ENCODE measurements around the gene NECTIN2.
"Not testable (repeated sequence)": the region's sequence is repeated elsewhere in the genome, so short reads cannot be mapped to it uniquely, and the experiment has no call there.

NECTIN2 gene

DNA sequence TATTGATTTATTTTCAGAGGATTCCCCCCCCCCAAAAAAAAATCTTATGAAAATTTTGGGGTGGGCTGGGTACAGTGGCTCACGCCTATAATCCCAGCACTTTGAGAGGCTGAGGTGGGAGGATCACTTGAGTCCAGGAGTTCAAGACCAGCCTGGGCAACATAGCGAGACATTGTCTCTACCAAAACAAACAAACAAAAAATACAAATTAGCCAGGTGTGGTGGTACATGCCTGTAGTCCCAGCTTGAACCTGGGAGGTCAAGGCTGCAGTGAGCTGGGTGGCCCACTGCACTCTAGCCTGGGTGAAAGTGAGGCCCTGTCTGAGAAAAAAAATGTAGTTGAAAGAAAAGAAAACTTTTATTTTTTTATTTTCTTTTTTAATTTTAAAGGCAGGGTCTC, 17.9 kb downstream of the NECTIN2 start:
- no peaks in the 10 kb centered on the region for H3K36me3 Mint-ChIP-seq
- H3K4me3 Mint-ChIP-seq, result no peak overlapping the region
- H3K4me1 Mint-ChIP-seq, result no peaks in the 10 kb centered on the region
- no peak overlapping the region for H3K27ac Mint-ChIP-seq
- no peaks in the 10 kb centered on the region for H3K27me3 Mint-ChIP-seq
- H3K9me3 Mint-ChIP-seq, result no peaks in the 10 kb centered on the region

GRCh38 chr19:44865196-44865767, 19.2 kb downstream of the NECTIN2 start:
- Mint-ChIP-seq H3K4me1 (no peaks in the 10 kb centered on the region), H3K27me3 (no peaks in the 10 kb centered on the region), H3K36me3 (no peaks in the 10 kb centered on the region), H3K9me3 (no peaks in the 10 kb centered on the region), H3K27ac (no peak overlapping the region), H3K4me3 (no peak overlapping the region)

DNA sequence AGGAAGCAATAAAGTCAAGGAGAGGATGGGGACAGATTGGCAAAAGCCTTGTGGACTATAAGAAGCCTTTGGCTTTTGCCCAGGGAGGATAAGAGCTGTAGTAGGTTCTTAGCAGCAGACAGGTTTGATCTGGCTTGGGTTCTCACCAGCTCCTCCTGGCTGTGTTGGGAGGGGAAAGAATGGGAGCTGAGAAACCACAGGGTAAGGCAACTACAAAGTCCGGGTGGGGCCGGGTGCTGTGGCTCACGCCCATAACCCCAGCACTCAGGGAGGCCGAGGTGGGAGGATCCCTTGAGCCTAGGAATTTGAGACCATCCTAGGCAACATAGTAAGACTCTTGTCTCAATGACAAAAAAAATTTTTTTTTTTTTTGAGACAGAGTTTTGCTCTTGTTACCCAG, 20.6 kb downstream of the NECTIN2 start:
- Mint-ChIP-seq H3K9me3 (no peaks in the 10 kb centered on the region), H3K27ac (no peak overlapping the region), H3K27me3 (no peaks in the 10 kb centered on the region), H3K4me3 (no peak overlapping the region), H3K4me1 (no peaks in the 10 kb centered on the region), H3K36me3 (no peaks in the 10 kb centered on the region)

- Mint-ChIP-seq H3K36me3 (no peaks in the 10 kb centered on the region), H3K9me3 (no peaks in the 10 kb centered on the region)
Observed at GRCh38 chr19:44867578-44867977, 21.5 kb downstream of the NECTIN2 start.

GRCh38 chr19:44869733-44870470, 23.8 kb downstream of the NECTIN2 start:
- no peaks in the 10 kb centered on the region for H3K9me3 Mint-ChIP-seq
- H3K4me1 Mint-ChIP-seq, result no peaks in the 10 kb centered on the region
- H3K4me3 Mint-ChIP-seq, result no peak overlapping the region
- no peaks in the 10 kb centered on the region for H3K36me3 Mint-ChIP-seq
- H3K27ac Mint-ChIP-seq, result no peak overlapping the region
- no peaks in the 10 kb centered on the region for H3K27me3 Mint-ChIP-seq

More at GRCh38 chr19:44867578-44867977, 21.5 kb downstream of the NECTIN2 start:
- Mint-ChIP-seq H3K27ac (no peak overlapping the region), H3K27me3 (no peaks in the 10 kb centered on the region), H3K4me1 (no peaks in the 10 kb centered on the region), H3K4me3 (no peak overlapping the region)

DNA sequence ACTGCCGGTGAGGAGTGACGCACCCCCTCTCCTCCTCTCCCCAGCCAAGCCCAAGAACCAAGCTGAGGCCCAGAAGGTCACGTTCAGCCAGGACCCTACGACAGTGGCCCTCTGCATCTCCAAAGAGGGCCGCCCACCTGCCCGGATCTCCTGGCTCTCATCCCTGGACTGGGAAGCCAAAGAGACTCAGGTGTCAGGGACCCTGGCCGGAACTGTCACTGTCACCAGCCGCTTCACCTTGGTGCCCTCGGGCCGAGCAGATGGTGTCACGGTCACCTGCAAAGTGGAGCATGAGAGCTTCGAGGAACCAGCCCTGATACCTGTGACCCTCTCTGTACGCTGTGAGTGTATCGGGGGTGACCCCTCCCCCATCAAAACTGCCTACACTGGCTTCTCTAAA, 25.7 kb downstream of the NECTIN2 start:
- Mint-ChIP-seq H3K9me3 (no peaks in the 10 kb centered on the region), H3K27me3 (no peaks in the 10 kb centered on the region), H3K36me3 (no peaks in the 10 kb centered on the region), H3K27ac (no peak overlapping the region), H3K4me3 (no peak overlapping the region), H3K4me1 (peaks cover 7% of the 10 kb centered on the region)

DNA sequence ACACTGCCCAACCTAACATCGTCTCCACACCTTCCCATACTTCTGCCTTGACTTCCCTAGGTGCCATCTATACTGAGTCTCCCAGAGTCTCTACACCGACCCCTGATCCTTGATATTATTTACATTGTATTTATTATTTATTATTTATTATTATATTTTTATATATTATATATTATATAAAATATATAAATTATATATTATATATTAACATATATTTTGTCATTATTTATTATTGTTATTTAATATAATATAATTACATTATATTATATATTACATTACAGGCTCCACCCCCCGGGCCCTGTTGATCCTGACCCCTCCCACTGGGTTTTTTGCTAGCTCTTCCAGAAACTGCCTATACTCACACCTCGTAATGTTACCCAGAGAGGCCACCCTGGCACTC, 26.6 kb downstream of the NECTIN2 start:
- peaks cover 12% of the 10 kb centered on the region for H3K4me1 Mint-ChIP-seq
- no peak overlapping the region for H3K4me3 Mint-ChIP-seq
- no peaks in the 10 kb centered on the region for H3K36me3 Mint-ChIP-seq
- no peaks in the 10 kb centered on the region for H3K9me3 Mint-ChIP-seq
- H3K27ac Mint-ChIP-seq, result no peak overlapping the region
- H3K27me3 Mint-ChIP-seq, result no peaks in the 10 kb centered on the region

GRCh38 chr19:44874317-44874716, 28.2 kb downstream of the NECTIN2 start:
- Mint-ChIP-seq H3K4me1 (peaks cover 12% of the 10 kb centered on the region), H3K27ac (no peak overlapping the region), H3K36me3 (no peaks in the 10 kb centered on the region), H3K9me3 (no peaks in the 10 kb centered on the region), H3K4me3 (no peak overlapping the region), H3K27me3 (no peaks in the 10 kb centered on the region)

DNA sequence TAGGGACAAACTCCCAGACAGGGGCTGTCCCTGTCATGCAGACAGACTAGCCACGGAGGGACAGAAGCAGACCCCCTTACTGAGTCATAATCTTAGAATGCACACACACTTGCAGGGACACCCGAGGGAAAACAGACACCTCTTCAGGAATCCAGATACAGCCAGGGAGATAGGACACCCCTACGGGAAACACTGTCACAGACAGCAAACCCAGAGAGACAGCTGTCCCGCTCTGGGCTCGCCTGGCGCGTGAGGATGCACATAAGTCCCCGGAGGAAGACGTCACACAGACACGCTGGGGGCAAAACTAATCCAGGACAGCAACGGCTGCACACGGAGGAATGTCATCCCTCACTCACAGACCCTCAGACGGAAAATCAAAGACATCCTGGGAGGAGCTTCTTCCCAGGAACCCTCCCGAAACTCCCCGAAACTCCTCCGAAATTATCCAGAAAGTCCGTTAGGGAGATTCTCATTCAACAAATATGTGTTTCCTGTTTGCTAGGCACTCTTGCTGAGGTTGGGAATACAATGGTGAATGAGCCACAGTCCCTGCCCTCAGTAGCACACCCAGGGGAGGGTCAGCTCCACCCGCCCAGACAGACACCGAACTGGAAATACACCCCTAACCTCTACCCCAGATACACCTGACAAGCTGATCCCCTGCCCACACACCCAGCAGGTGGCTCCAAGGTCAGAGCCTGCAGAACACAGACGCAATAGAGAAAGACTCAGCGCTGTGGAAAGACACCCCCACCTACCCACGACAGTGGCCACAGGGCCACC, 29.8 kb downstream of the NECTIN2 start:
- Mint-ChIP-seq H3K27ac (no peak overlapping the region), H3K4me3 (no peak overlapping the region), H3K36me3 (no peaks in the 10 kb centered on the region), H3K4me1 (peaks cover 12% of the 10 kb centered on the region), H3K9me3 (no peaks in the 10 kb centered on the region), H3K27me3 (no peaks in the 10 kb centered on the region)

DNA sequence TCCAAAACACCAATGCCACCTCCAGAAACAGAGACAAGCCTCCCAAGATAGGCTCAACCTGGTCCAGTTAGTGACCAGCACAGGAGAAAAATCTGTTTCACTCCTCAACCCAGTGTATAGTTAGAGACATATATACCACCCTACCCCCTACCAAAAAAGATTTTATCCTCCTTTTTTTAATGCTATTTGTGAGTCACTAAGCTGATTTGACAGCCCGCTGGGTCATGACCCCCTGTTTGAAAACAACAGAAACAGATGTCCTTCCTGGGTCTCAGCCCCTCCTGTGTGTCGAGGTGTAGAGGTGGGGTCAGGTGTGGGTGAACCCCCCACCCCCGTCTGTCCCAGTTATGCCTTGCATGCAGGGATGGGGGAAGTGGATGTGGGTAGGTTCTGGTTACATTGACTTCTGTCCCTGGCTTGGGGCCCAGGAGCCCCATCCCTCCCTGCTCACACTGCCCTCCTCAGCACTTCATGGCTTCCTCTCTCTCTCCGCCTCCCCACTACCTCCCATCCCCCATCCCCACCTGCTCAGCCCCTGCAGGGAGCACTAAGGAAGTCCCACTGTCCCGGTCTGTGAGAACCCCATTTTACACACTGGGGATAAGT, 30.9 kb downstream of the NECTIN2 start:
- no peak overlapping the region for H3K27ac Mint-ChIP-seq
- H3K36me3 Mint-ChIP-seq, result no peaks in the 10 kb centered on the region
- H3K4me1 Mint-ChIP-seq, result peaks cover 12% of the 10 kb centered on the region
- H3K4me3 Mint-ChIP-seq, result no peak overlapping the region
- H3K27me3 Mint-ChIP-seq, result no peaks in the 10 kb centered on the region
- H3K9me3 Mint-ChIP-seq, result no peaks in the 10 kb centered on the region

DNA sequence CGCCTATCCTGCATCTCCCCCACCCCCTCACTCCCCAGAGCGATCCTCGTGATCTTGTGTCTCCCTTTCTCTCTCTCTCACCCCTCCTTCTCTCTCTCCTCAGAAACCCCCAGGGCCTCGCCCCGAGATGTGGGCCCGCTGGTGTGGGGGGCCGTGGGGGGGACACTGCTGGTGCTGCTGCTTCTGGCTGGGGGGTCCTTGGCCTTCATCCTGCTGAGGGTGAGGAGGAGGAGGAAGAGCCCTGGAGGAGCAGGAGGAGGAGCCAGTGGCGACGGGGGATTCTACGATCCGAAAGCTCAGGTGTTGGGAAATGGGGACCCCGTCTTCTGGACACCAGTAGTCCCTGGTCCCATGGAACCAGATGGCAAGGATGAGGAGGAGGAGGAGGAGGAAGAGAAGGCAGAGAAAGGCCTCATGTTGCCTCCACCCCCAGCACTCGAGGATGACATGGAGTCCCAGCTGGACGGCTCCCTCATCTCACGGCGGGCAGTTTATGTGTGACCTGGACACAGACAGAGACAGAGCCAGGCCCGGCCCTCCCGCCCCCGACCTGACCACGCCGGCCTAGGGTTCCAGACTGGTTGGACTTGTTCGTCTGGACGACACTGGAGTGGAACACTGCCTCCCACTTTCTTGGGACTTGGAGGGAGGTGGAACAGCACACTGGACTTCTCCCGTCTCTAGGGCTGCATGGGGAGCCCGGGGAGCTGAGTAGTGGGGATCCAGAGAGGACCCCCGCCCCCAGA, 32.2 kb downstream of the NECTIN2 start:
- H3K4me3 Mint-ChIP-seq, result no peak overlapping the region
- no peaks in the 10 kb centered on the region for H3K36me3 Mint-ChIP-seq
- peaks cover 12% of the 10 kb centered on the region for H3K4me1 Mint-ChIP-seq
- no peaks in the 10 kb centered on the region for H3K9me3 Mint-ChIP-seq
- H3K27me3 Mint-ChIP-seq, result no peaks in the 10 kb centered on the region
- no peak overlapping the region for H3K27ac Mint-ChIP-seq

DNA sequence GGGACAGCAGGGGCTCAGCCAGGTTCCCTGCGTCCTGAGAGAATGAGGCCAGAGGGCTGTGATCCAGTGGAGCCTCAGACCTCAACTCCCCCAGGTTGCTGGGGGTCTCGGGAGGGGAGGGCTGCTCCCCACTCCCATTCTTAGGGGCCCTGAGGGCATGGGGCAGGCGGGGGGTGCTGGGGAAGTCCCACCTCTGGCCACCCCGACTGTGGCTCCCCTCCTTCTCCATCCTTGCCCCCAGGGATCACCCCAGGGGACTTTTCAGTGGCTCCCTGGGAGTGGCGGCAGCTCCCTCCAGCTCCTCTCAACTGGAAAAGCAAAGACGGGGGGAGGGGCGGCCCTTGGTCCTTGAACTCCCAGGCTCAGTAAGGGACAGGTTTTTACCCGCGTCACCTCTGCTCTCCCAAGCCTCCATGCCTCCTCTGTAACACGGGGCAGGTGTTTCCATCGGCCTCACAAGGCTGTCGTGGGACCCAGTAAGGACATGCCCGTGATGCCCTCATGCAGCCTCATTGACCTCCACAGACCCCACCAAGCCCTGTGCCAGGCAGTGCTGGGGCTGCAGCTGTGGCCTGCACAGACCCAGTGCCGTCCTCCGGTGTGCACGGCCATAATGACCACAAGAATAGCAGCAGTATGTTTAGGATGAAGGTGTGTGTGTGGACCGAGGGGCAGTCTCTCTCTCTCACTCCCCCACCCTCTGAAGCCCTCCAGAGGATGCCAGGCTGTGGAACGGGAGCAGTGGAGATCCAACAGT, 33.4 kb downstream of the NECTIN2 start:
- no peak overlapping the region for H3K4me3 Mint-ChIP-seq
- H3K27ac Mint-ChIP-seq, result no peak overlapping the region
- no peaks in the 10 kb centered on the region for H3K36me3 Mint-ChIP-seq
- no peaks in the 10 kb centered on the region for H3K27me3 Mint-ChIP-seq
- no peaks in the 10 kb centered on the region for H3K9me3 Mint-ChIP-seq
- peaks cover 12% of the 10 kb centered on the region for H3K4me1 Mint-ChIP-seq

- H3K27ac Mint-ChIP-seq, result no peak overlapping the region
- no peaks in the 10 kb centered on the region for H3K9me3 Mint-ChIP-seq
- no peak overlapping the region for H3K4me3 Mint-ChIP-seq
- H3K36me3 Mint-ChIP-seq, result no peaks in the 10 kb centered on the region
- H3K27me3 Mint-ChIP-seq, result no peaks in the 10 kb centered on the region
- H3K4me1 Mint-ChIP-seq, result peaks cover 3% of the 10 kb centered on the region
Observed at GRCh38 chr19:44882063-44882462, 36.0 kb downstream of the NECTIN2 start.

DNA sequence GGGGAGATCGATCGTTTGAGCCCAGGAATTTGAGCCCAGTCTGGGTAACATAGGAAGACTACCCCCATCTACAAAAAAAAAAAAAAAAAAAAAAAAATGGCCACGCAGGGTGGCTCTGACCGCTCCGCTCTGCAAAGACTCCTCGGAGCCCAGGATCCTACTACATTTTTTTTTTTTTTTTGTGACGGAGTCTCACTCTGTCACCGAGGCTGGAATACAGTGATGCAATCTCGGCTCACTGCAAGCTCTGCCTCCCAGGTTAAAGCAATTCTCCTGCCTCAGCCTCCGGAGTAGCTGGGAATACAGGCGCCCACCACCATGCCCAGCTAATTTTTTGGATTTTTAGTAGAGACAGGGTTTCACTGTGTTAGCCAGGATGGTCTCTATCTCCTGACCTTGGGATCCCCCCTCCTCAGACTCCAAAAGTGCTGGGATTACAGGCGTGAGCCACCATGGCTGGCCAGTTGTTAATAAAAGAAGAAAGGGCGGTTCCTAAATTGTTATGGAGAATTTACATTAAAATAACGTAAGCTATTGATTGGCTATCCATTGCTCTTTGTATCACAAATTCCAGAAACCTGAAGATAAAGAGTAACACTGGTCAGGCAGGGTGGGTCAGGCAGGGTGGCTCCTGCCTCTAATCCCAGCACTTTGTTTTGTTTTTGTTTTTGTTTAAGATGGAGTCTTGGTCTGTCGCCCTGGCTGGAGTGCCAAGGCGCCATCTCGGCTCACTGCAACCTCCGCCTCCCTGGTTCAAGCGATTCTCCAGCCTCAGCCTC, 36.7 kb downstream of the NECTIN2 start:
- H3K4me1 Mint-ChIP-seq, H3K27me3 Mint-ChIP-seq, H3K4me3 Mint-ChIP-seq, H3K9me3 Mint-ChIP-seq, H3K36me3 Mint-ChIP-seq, H3K27ac Mint-ChIP-seq: not testable (repeated sequence)

All from activated naive CD4-positive, alpha-beta T cell treated with anti-CD3 and anti-CD28 coated beads, Interleukin-2, amount 50 U/mL, for 24 hours (primary cell).